Neural cell (in vitro differentiated cells): Measurements from ENCODE around the gene ASB8. TPM values are rescaled to one million over a fixed set of nuclear protein-coding genes. Genes with fewer than 3 reads are reported as not detected.

Experiments
- H2AFZ ChIP-seq: fragments of 200-600, 300-800 bp; sonication (generic), shearing (Covaris generic); 2 replicates; pipeline ENCODE4 v1.6.0; 2014; ENCODE audit warnings: low read depth, mild to moderate bottlenecking, antibody characterized with exemption, low read length, moderate library complexity
- H3F3A ChIP-seq: fragments of 200-600 bp; shearing (Covaris generic); 2 replicates; pipeline ENCODE4 v1.6.1; 2016; ENCODE audit warnings: mild to moderate bottlenecking, moderate library complexity, mixed read lengths, antibody characterized with exemption, low read length; ENCODE audit not compliant: insufficient read depth, poor library complexity, severe bottlenecking
- H3K27ac ChIP-seq: fragments of 200-600, 300-800 bp; sonication (generic), shearing (Covaris generic); 2 replicates; pipeline ENCODE4 v1.5.1; 2014; ENCODE audit warnings: mild to moderate bottlenecking, low read length, moderate library complexity
- H3K27me3 ChIP-seq: fragments of 300-800, 200-600 bp; sonication (generic), shearing (Covaris generic); 2 replicates; pipeline ENCODE4 v1.6.0; 2014; ENCODE audit warnings: mild to moderate bottlenecking, low read depth, low read length, moderate library complexity; ENCODE audit not compliant: insufficient read depth
- H3K36me3 ChIP-seq: fragments of 300-800, 200-600 bp; sonication (generic), shearing (Covaris generic); 2 replicates; pipeline ENCODE4 v1.5.1; 2014; ENCODE audit warnings: mild to moderate bottlenecking, antibody characterized with exemption, low read length, moderate library complexity; ENCODE audit not compliant: insufficient read depth
- H3K4me2 ChIP-seq: fragments of 300-800, 200-600 bp; sonication (generic), shearing (Covaris generic); 2 replicates; pipeline ENCODE4 v1.6.0; 2014; ENCODE audit warnings: mild to moderate bottlenecking, low read length
- H3K4me3 ChIP-seq: fragments of 300-800, 200-600 bp; sonication (generic), shearing (Covaris generic); 2 replicates; pipeline ENCODE4 v1.5.1; 2014; ENCODE audit warnings: mild to moderate bottlenecking, low read length, moderate library complexity
- H3K79me2 ChIP-seq: fragments of 200-600 bp; shearing (Covaris generic); replicated peaks from 2 replicates; pipeline ENCODE4 v1.6.0; 2014; ENCODE audit warnings: mild to moderate bottlenecking, low read length, moderate library complexity; ENCODE audit not compliant: insufficient read depth
- H3K9ac ChIP-seq: fragments of 300-800, 200-600 bp; sonication (generic), shearing (Covaris generic); 2 replicates; pipeline ENCODE4 v1.6.1; 2016; ENCODE audit warnings: mild to moderate bottlenecking, low read length, mixed read lengths
- H3K9me2 ChIP-seq: fragments of 200-600 bp; shearing (Covaris generic); 2 replicates; pipeline ENCODE4 v1.6.1; 2016; ENCODE audit warnings: mild to moderate bottlenecking, low read length, mixed read lengths; ENCODE audit not compliant: insufficient read depth
- H3K9me3 ChIP-seq: fragments of 200-600, 300-800 bp; sonication (generic), shearing (Covaris generic); 2 replicates; pipeline ENCODE4 v1.6.1; 2016; ENCODE audit warnings: mild to moderate bottlenecking, mixed run types, low read length, moderate library complexity, mixed read lengths
- H4K20me1 ChIP-seq: fragments of 200-600 bp; shearing (Covaris generic); 2 replicates; pipeline ENCODE4 v1.6.1; 2016; ENCODE audit warnings: mild to moderate bottlenecking, mixed run types; ENCODE audit not compliant: insufficient read depth
- EP300 ChIP-seq: fragments of 450-650 bp; conservative IDR thresholded peaks from 2 replicates; pipeline ENCODE4 v1.6.1; 2014; ENCODE audit warnings: antibody characterized with exemption, mild to moderate bottlenecking, moderate library complexity; ENCODE audit not compliant: poor library complexity, severe bottlenecking
- EZH2 ChIP-seq: fragments of 200-600, 300-800 bp; shearing (Covaris generic), sonication (generic); IDR thresholded peaks from 2 replicates; pipeline ENCODE4 v1.6.1; 2014; ENCODE audit warnings: antibody characterized with exemption, low read length, borderline replicate concordance, mild to moderate bottlenecking; ENCODE audit not compliant: insufficient read depth, poor library complexity, severe bottlenecking
- MXI1 ChIP-seq: fragments of 450-650 bp; conservative IDR thresholded peaks from 2 replicates; pipeline ENCODE4 v1.6.1; 2014; ENCODE audit warnings: antibody characterized with exemption, mild to moderate bottlenecking; ENCODE audit not compliant: poor library complexity, severe bottlenecking
- POLR2AphosphoS5 ChIP-seq: IDR thresholded peaks from 2 replicates; pipeline ENCODE4 v1.6.1; 2012
- RAD21 ChIP-seq: fragments of 450-650 bp; conservative IDR thresholded peaks from 2 replicates; pipeline ENCODE4 v1.6.1; 2014; ENCODE audit warnings: antibody characterized with exemption, mild to moderate bottlenecking, moderate library complexity
- SMC3 ChIP-seq: fragments of 450-650 bp; conservative IDR thresholded peaks from 2 replicates; pipeline ENCODE4 v1.6.1; 2014; ENCODE audit warnings: antibody characterized with exemption, mild to moderate bottlenecking, moderate library complexity; ENCODE audit not compliant: poor library complexity
- TAF1 ChIP-seq: IDR thresholded peaks from 2 replicates; pipeline ENCODE4 v1.6.1; 2012; ENCODE audit warnings: low read depth
- polyA plus RNA-seq: library from polyadenylated mRNA; depleted of rRNA; stranded (reverse); fragments of >200 nt; gene quantifications from 2 replicates; pipeline ENCODE4 v1.2.3, GENCODE V29; 2014
- TF ChIP-seq, protein P1 (sequence below): fragments of 450-650 bp; IDR thresholded peaks from 2 replicates; pipeline ENCODE4 v1.5.1; 2014; ENCODE audit warnings: antibody characterized with exemption, mild to moderate bottlenecking, moderate library complexity; ENCODE audit not compliant: poor library complexity, severe bottlenecking
- TF ChIP-seq, protein P2 (sequence below): IDR thresholded peaks from 2 replicates; pipeline ENCODE4 v1.6.1; 2012; ENCODE audit warnings: borderline replicate concordance

ASB8 gene
- polyA plus RNA-seq, 1 donor from 2014 or later, result 41.7 TPM

DNA sequence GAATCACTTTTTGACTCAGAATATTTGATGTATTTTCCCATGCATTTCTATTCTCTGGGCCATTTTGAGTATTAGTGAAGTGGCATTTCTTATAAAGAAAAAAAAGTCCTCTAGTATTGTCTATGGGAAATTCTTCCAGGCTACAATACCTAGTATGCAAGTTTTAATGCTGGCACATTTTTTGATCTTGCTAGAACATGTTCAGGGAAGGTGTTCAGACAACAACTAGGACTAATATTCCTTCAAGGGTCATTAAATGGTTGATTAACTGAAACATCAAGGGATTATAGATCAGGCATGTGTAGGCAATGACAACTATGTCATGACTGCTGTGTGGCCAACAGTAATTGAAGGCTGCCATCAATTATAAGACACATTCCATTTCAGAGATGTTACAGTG, 33.8 kb upstream of the ASB8 start:
- H3K36me3 ChIP-seq, result no peaks in the 10 kb centered on the region
- TF ChIP-seq EZH2 (no peak), TAF1 (no peak), POLR2AphosphoS5 (no peak), EP300 (no peak), MXI1 (no peak), SMC3 (no peak), RAD21 (no peak)
- TF ChIP-seq, protein P1, sequence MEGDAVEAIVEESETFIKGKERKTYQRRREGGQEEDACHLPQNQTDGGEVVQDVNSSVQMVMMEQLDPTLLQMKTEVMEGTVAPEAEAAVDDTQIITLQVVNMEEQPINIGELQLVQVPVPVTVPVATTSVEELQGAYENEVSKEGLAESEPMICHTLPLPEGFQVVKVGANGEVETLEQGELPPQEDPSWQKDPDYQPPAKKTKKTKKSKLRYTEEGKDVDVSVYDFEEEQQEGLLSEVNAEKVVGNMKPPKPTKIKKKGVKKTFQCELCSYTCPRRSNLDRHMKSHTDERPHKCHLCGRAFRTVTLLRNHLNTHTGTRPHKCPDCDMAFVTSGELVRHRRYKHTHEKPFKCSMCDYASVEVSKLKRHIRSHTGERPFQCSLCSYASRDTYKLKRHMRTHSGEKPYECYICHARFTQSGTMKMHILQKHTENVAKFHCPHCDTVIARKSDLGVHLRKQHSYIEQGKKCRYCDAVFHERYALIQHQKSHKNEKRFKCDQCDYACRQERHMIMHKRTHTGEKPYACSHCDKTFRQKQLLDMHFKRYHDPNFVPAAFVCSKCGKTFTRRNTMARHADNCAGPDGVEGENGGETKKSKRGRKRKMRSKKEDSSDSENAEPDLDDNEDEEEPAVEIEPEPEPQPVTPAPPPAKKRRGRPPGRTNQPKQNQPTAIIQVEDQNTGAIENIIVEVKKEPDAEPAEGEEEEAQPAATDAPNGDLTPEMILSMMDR, result no peak
- TF ChIP-seq, protein P2, sequence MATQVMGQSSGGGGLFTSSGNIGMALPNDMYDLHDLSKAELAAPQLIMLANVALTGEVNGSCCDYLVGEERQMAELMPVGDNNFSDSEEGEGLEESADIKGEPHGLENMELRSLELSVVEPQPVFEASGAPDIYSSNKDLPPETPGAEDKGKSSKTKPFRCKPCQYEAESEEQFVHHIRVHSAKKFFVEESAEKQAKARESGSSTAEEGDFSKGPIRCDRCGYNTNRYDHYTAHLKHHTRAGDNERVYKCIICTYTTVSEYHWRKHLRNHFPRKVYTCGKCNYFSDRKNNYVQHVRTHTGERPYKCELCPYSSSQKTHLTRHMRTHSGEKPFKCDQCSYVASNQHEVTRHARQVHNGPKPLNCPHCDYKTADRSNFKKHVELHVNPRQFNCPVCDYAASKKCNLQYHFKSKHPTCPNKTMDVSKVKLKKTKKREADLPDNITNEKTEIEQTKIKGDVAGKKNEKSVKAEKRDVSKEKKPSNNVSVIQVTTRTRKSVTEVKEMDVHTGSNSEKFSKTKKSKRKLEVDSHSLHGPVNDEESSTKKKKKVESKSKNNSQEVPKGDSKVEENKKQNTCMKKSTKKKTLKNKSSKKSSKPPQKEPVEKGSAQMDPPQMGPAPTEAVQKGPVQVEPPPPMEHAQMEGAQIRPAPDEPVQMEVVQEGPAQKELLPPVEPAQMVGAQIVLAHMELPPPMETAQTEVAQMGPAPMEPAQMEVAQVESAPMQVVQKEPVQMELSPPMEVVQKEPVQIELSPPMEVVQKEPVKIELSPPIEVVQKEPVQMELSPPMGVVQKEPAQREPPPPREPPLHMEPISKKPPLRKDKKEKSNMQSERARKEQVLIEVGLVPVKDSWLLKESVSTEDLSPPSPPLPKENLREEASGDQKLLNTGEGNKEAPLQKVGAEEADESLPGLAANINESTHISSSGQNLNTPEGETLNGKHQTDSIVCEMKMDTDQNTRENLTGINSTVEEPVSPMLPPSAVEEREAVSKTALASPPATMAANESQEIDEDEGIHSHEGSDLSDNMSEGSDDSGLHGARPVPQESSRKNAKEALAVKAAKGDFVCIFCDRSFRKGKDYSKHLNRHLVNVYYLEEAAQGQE, result no peak
- no peaks in the 10 kb centered on the region for H4K20me1 ChIP-seq
- no peaks in the 10 kb centered on the region for H3K9me2 ChIP-seq
- no peak overlapping the region for H2AFZ ChIP-seq
- no peak overlapping the region for H3K9ac ChIP-seq
- H3K9me3 ChIP-seq, result no peaks in the 10 kb centered on the region
- H3K27me3 ChIP-seq, result no peaks in the 10 kb centered on the region
- peaks cover 17% of the 10 kb centered on the region for H3K79me2 ChIP-seq
- H3K4me2 ChIP-seq, result no peak overlapping the region
- H3F3A ChIP-seq, result no peaks in the 10 kb centered on the region
- no peak overlapping the region for H3K27ac ChIP-seq
- H3K4me3 ChIP-seq, result no peak overlapping the region

DNA sequence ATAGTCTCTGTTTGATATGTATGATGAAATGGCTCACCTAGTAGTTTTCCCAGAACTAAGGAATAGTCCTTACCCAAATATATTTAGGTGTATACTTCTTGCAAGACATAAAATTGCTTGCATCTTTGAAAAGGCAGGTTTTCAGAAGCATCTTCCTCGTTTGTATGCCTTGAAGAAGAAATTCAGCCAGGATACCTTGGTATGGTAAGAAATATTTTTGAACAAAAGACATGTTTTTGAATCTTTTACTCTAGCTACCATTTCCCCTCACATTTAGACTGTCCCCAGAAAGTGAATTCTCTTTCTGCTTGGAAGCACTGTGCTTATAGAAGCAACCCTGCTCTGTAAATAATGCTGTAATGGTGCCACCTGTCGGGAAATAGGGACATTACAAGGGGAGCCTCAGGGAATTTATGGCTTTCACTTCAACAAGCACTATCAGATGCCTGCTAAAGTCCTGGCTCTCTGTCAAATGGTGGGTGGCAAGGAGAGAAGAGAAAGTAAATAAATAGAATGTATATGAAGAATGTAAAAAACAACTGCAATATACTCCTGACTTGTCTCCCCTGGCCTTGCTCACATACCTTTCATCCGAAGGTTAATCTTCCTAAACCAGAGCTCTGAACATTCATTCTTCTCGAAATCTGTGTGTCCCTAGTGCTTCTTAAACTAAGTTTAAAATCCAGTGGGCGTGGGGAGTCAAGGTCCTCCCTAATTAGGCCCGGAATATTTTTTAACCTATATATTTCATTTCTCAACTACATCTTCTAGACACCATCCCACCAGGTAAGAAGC, 32.2 kb upstream of the ASB8 start:
- no peak overlapping the region for H3K27ac ChIP-seq
- TF ChIP-seq, protein P1, result peak; percentile 86
- TF ChIP-seq EZH2 (no peak), MXI1 (no peak), POLR2AphosphoS5 (no peak), TAF1 (no peak), RAD21 (peak; percentile 80), SMC3 (peak; percentile 75), EP300 (no peak)
- TF ChIP-seq, protein P2, result no peak
- no peak overlapping the region for H3K9ac ChIP-seq
- no peak overlapping the region for H3K4me2 ChIP-seq
- H3K36me3 ChIP-seq, result no peaks in the 10 kb centered on the region
- peak overlapping the region; percentile 4 for H3K4me3 ChIP-seq
- no peaks in the 10 kb centered on the region for H4K20me1 ChIP-seq
- H3K9me2 ChIP-seq, result no peaks in the 10 kb centered on the region
- no peak overlapping the region for H2AFZ ChIP-seq
- peaks cover 33% of the 10 kb centered on the region for H3K79me2 ChIP-seq
- no peaks in the 10 kb centered on the region for H3K9me3 ChIP-seq
- no peaks in the 10 kb centered on the region for H3K27me3 ChIP-seq
- H3F3A ChIP-seq, result peaks cover 7% of the 10 kb centered on the region
